Germinal center (tissue), 1 donor: ENCODE data around the gene DZIP1L.

Source experiments
- DNase-seq: peaks from one replicate; pipeline ENCODE4 v3.0.0; 2012; ENCODE audit warnings: mixed read lengths, low spot score

DZIP1L gene

GRCh38 chr3:138068579-138069174, 46.7 kb downstream of the DZIP1L start:
- peak; percentile 77 for DNase-seq

GRCh38 chr3:138068046-138068445, 47.4 kb downstream of the DZIP1L start:
- DNase-seq: no peak

- no peak for DNase-seq
These were observed 48.4 kb downstream of the DZIP1L start for GRCh38 chr3:138066972-138067371.

- no peak for DNase-seq
These were observed 49.0 kb downstream of the DZIP1L start for GRCh38 chr3:138066383-138066782.

GRCh38 chr3:138065949-138066348, 49.5 kb downstream of the DZIP1L start:
- no peak for DNase-seq

- DNase-seq: no peak
These were observed 52.0 kb downstream of the DZIP1L start for GRCh38 chr3:138063416-138063815.

- no peak for DNase-seq
These were observed 52.8 kb downstream of the DZIP1L start for GRCh38 chr3:138062626-138063025.

GRCh38 chr3:138062037-138062436, 53.4 kb downstream of the DZIP1L start:
- no peak for DNase-seq

- DNase-seq: no peak
These were observed 54.6 kb downstream of the DZIP1L start for GRCh38 chr3:138060792-138061191.

GRCh38 chr3:138059261-138059660, 56.1 kb downstream of the DZIP1L start:
- DNase-seq: no peak

- no peak for DNase-seq
These were observed 58.0 kb downstream of the DZIP1L start for GRCh38 chr3:138057384-138057783.

- DNase-seq: no peak
These were observed 61.4 kb downstream of the DZIP1L start for GRCh38 chr3:138054057-138054456.

GRCh38 chr3:138051947-138052802, 63.2 kb downstream of the DZIP1L start:
- DNase-seq: no peak

- DNase-seq: no peak
These were observed 66.1 kb downstream of the DZIP1L start for GRCh38 chr3:138049157-138049919.

- DNase-seq: no peak
These were observed 67.7 kb downstream of the DZIP1L start for GRCh38 chr3:138047596-138048158.

- no peak for DNase-seq
These were observed 68.5 kb downstream of the DZIP1L start for GRCh38 chr3:138046955-138047354.

- DNase-seq: no peak
These were observed 69.3 kb downstream of the DZIP1L start for GRCh38 chr3:138046085-138046484.

GRCh38 chr3:138043266-138044029, 72.0 kb downstream of the DZIP1L start:
- DNase-seq: no peak

GRCh38 chr3:138042043-138042442, 73.4 kb downstream of the DZIP1L start:
- no peak for DNase-seq

- no peak for DNase-seq
These were observed 76.5 kb downstream of the DZIP1L start for GRCh38 chr3:138038725-138039462.

GRCh38 chr3:138036572-138036971, 78.8 kb downstream of the DZIP1L start:
- DNase-seq: no peak
